ENCODE measurements around the gene ACSF3.

The ACSF3 gene

DNA sequence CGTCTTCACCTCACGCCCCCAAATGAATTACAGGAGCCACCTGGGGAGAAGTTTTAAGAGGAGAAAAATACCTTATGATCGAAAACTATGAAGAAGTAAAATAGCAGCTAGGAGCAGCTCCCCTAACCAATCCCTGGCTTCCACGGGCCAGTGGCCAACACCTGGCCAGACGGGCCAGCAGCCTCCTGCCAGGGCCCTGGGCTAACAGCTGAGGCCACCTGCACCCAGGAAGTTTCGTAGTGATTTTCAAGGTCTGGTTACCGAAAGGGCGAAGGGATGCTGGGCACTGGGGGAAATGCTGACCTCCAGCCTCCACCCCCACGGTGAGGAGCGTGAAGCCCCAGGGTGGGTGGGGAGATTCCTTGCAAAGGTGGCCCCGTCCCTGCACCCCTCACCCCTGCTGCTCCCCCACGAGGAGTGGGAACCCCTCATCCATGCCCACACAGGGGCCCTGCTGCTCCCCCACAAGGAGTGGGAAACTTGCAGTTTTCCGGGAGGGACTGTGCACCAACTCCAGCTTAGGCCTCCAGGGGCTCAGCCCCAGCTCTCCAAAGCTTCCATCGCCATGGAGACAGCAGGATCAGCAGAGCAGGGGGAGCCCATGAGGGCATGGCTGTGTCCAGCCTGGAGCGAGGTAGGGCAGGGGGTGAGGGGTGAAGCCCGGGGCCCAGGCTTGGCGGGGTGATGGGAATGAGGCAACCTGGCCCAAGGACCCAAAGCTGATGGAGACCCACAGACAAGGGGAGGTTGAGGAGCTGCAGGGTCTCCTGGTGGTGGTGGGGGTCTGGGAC, 31.9 kb upstream of the ACSF3 start:
- TF ChIP-seq, protein P1, sequence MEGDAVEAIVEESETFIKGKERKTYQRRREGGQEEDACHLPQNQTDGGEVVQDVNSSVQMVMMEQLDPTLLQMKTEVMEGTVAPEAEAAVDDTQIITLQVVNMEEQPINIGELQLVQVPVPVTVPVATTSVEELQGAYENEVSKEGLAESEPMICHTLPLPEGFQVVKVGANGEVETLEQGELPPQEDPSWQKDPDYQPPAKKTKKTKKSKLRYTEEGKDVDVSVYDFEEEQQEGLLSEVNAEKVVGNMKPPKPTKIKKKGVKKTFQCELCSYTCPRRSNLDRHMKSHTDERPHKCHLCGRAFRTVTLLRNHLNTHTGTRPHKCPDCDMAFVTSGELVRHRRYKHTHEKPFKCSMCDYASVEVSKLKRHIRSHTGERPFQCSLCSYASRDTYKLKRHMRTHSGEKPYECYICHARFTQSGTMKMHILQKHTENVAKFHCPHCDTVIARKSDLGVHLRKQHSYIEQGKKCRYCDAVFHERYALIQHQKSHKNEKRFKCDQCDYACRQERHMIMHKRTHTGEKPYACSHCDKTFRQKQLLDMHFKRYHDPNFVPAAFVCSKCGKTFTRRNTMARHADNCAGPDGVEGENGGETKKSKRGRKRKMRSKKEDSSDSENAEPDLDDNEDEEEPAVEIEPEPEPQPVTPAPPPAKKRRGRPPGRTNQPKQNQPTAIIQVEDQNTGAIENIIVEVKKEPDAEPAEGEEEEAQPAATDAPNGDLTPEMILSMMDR (conservative IDR thresholded peaks at IDR 0.05; ENCODE audit: control insufficient read depth, insufficient read depth, low read depth, low read length): no peak
- DNase-seq (ENCODE audit: low read depth): no peak
- no peak overlapping the region for H3K4me3 ChIP-seq (ENCODE audit: control insufficient read depth, low read depth, low read length)

DNA sequence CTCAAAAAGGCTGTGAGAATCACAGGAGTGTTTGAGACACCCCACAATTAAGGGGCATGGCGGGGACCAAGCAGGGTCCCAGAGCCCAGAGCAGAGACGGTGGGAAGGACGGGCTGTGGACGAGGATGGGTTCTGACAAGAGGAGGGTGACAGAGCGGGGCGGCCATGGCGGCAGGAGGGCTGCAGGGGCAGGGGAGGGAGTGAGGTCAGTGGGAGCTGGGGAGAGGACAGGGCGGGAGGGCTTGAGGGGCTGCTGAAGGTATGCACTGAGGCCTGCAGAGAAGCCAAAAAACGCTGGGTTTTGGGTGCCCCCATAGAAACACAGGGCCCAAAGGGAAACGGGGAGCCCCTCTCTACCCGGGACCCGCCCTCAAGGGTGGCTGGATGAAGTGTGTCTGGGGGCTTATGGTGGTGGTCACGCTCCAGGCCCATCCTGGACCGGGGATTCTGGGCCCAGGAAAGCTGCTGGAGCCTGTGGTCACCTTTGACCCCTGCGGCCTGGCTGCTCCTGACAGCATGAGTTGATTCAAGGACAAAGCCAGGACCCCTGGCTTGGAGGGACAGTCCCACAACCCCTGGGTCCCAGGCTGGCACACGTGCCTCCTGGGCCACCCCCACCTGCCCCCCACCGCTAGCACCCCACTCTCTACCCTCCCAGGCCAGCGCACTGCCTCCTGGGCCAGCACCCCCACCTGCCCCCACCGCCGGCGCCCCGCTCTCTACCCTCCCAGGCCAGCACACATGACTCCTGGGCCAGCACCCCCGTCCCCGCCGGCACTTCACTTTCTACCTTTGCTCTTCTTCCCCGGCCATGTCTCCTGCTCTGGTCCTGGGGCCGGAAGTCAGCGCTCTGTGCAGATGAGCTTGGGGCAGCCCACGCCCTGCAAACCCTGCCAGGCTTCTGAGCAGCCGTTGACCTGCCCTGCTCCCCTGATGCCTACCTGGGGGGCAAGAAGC, 31.0 kb upstream of the ACSF3 start:
- no peak for DNase-seq (ENCODE audit: low read depth)
- TF ChIP-seq, protein P1 (conservative IDR thresholded peaks at IDR 0.05; ENCODE audit: control insufficient read depth, insufficient read depth, low read depth, low read length): no peak
- H3K4me3 ChIP-seq (ENCODE audit: control insufficient read depth, low read depth, low read length): no peak overlapping the region

DNA sequence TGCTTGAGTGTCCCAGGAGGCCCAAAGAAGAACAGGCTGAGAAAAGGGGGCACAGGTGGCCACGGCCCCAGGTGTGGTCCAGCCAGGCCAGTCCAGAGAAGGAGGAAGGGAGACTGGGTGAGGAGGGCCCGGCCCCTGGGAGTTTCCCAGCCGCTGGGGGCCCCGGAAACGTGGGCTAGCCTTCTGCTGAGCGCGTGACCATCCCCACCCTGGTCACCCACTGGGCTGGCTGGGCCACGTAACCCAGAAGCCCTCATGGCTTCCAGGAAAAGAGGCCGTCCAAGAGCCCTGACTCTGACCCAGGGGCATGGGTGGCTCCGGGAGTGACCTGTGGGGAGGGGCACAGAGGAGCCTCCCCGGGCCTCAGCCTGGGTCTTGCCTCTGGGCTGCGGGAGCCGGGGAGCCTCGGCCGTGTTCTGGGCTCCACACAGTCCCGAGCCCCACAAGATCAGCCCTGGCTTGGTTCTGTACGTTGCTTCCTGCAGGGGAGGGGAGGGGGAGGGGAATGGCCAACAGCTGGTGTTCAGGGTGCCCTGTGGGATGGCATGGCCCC, 29.8 kb upstream of the ACSF3 start:
- no peak overlapping the region for H3K4me3 ChIP-seq (ENCODE audit: control insufficient read depth, low read depth, low read length)
- DNase-seq (ENCODE audit: low read depth): no peak
- TF ChIP-seq, protein P1 (conservative IDR thresholded peaks at IDR 0.05; ENCODE audit: control insufficient read depth, insufficient read depth, low read depth, low read length): no peak

DNA sequence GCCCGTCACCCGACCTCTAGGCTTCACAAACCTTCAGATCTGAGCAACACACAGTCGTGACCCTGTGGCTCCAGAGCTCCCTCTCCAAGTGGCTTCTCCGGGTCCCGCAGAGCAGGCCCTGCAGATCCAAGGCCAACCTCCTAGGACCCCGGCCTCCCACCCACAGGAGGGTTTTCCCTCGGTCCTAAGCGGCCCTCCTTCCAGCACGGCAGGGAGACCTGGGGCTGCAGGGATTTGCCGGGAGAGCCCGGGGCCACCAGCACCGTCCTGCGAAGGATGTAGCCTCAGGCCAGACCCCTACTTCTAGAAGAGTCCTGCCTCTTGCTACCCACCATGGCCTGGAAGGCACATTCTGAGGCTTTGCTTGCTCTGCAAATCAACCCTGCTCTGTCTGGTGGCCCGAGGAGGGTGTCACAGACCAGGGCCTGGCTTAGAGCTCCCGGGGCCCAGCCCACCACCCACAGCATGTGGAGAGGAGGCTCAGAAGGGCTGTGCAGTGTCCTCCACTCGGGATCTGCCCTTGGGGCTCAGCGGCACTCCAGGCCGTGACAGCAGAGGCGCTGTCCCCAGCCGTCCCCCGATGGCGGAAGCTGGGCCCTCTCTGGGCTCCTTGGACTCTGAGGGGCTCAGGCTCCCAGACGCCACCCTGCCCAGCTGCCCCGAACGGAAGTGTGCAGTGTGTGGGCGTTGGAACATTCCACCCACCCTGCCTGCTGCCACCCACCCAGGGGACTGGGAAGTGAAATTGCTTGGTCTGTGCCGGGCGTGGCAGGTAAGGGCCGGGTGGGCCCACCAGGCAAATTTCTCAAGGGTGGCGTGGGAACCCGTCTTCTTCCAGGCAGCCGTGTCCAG, 28.8 kb upstream of the ACSF3 start:
- TF ChIP-seq, protein P1 (conservative IDR thresholded peaks at IDR 0.05; ENCODE audit: control insufficient read depth, insufficient read depth, low read depth, low read length): no peak
- no peak overlapping the region for H3K4me3 ChIP-seq (ENCODE audit: control insufficient read depth, low read depth, low read length)
- DNase-seq (ENCODE audit: low read depth): no peak

DNA sequence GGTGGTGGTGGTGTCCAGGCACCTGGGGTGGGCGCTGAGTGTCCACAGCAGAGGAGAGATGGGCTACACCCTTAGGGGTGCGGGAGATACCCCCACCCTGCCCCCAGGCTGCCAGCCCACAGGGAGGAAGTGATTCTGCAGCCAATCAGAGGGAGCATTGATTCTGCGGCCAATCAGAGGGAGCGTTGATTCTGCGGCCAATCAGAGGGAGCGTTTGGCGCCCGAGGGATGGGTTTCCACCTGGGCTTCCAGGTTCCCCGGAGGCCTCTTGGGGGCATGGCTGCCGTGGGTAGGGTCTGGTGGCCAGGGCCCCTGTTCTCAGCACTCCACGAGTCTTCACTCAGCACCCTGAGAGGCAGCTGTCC, 28.2 kb upstream of the ACSF3 start:
- no peak overlapping the region for H3K4me3 ChIP-seq (ENCODE audit: control insufficient read depth, low read depth, low read length)
- DNase-seq (ENCODE audit: low read depth): no peak
- TF ChIP-seq, protein P1 (conservative IDR thresholded peaks at IDR 0.05; ENCODE audit: control insufficient read depth, insufficient read depth, low read depth, low read length): no peak

DNA sequence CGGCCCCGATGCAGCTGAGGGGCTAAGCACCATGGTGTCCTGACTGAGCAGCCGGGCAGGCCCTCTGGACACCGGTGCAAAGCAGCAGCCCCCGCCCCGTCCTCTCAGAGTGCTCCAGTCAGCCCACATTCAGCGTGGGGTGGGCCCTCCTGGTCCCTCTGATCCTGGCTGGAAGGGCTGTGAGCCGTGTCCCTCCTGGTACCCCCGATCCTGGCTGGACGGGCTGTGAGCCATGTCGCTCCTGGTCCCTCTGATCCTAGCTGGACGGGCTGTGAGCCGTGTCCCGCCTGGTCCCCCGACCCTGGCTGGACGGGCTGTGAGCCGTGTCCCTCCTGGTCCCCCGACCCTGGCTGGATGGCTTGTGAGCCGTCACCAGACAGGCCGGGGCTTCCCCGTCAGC, 26.9 kb upstream of the ACSF3 start:
- H3K4me3 ChIP-seq (ENCODE audit: control insufficient read depth, low read depth, low read length): no peak overlapping the region
- no peak for DNase-seq (ENCODE audit: low read depth)
- TF ChIP-seq, protein P1 (conservative IDR thresholded peaks at IDR 0.05; ENCODE audit: control insufficient read depth, insufficient read depth, low read depth, low read length): no peak

Data from fibroblast of mammary gland (primary cell).